H9 (cell line): ENCODE results near the gene WDR72. TPM values are rescaled to one million over a fixed set of nuclear protein-coding genes. Genes with fewer than 3 reads are reported as not detected.

Experiments
- DNase-seq: peaks from one replicate; pipeline ENCODE4 v3.0.0-alpha.2; 2017
- H2AFZ ChIP-seq: one replicate; pipeline ENCODE4 v1.6.1; 2013; ENCODE audit warnings: mild to moderate bottlenecking, low read length, control low read depth, moderate library complexity
- H2AK5ac ChIP-seq: 2 replicates; pipeline ENCODE4 v1.6.1; 2013; ENCODE audit warnings: low read length, control low read depth, mixed read lengths; ENCODE audit not compliant: insufficient read length
- H2BK120ac ChIP-seq: one replicate; pipeline ENCODE4 v1.6.1; 2013; ENCODE audit warnings: low read depth, mild to moderate bottlenecking, low read length, control low read depth, inconsistent platforms; ENCODE audit not compliant: poor library complexity, severe bottlenecking
- H2BK12ac ChIP-seq: 2 replicates; pipeline ENCODE4 v1.6.1; 2013; ENCODE audit warnings: low read length, control low read depth, mixed read lengths, low read depth; ENCODE audit not compliant: insufficient read length
- H2BK15ac ChIP-seq: 2 replicates; pipeline ENCODE4 v1.6.1; 2013; ENCODE audit warnings: low read depth, low read length, control low read depth
- H2BK20ac ChIP-seq: one replicate; pipeline ENCODE4 v1.6.1; 2013; ENCODE audit warnings: low read depth, mild to moderate bottlenecking, low read length, control low read depth, inconsistent platforms; ENCODE audit not compliant: poor library complexity, severe bottlenecking
- H2BK5ac ChIP-seq: 2 replicates; pipeline ENCODE4 v1.6.1; 2013; ENCODE audit warnings: low read length, control low read depth, mixed read lengths; ENCODE audit not compliant: insufficient read length
- H3K14ac ChIP-seq: 2 replicates; pipeline ENCODE4 v1.6.1; 2013; ENCODE audit warnings: low read length, control low read depth; ENCODE audit not compliant: insufficient read depth
- H3K18ac ChIP-seq: 2 replicates; pipeline ENCODE4 v1.6.1; 2013; ENCODE audit warnings: low read depth, mild to moderate bottlenecking, mixed read lengths, low read length, control low read depth; ENCODE audit not compliant: insufficient read length
- H3K23ac ChIP-seq: 2 replicates; pipeline ENCODE4 v1.6.1; 2013; ENCODE audit warnings: low read length, control low read depth, mixed read lengths, low read depth; ENCODE audit not compliant: insufficient read length
- H3K23me2 ChIP-seq: 2 replicates; pipeline ENCODE4 v1.6.1; 2013; ENCODE audit warnings: low read depth, mild to moderate bottlenecking, mixed read lengths, low read length, control low read depth; ENCODE audit not compliant: insufficient read length, poor library complexity, severe bottlenecking
- H3K27ac ChIP-seq: 2 replicates; pipeline ENCODE4 v1.5.1; 2013; ENCODE audit warnings: low read length, control low read depth, mixed read lengths, low read depth; ENCODE audit not compliant: insufficient read length
- H3K27me3 ChIP-seq: 2 replicates; pipeline ENCODE4 v1.6.1; 2013; ENCODE audit warnings: low read length, control low read depth, inconsistent platforms; ENCODE audit not compliant: insufficient read depth
- H3K4ac ChIP-seq: 2 replicates; pipeline ENCODE4 v1.6.1; 2013; ENCODE audit warnings: low read depth, mild to moderate bottlenecking, control low read depth, inconsistent platforms, low read length, moderate library complexity
- H3K4me1 ChIP-seq: 2 replicates; pipeline ENCODE4 v1.6.1; 2013; ENCODE audit warnings: low read length, control low read depth, inconsistent platforms; ENCODE audit not compliant: insufficient read depth
- H3K4me2 ChIP-seq: 2 replicates; pipeline ENCODE4 v1.6.1; 2013; ENCODE audit warnings: low read length, control low read depth, mixed read lengths; ENCODE audit not compliant: insufficient read length, insufficient read depth
- H3K56ac ChIP-seq: 2 replicates; pipeline ENCODE4 v1.6.1; 2013; ENCODE audit warnings: low read depth, mild to moderate bottlenecking, mixed read lengths, low read length, control low read depth; ENCODE audit not compliant: insufficient read length
- H3K79me1 ChIP-seq: 2 replicates; pipeline ENCODE4 v1.6.1; 2013; ENCODE audit warnings: low read depth, mild to moderate bottlenecking, moderate library complexity, low read length, control low read depth, inconsistent platforms; ENCODE audit not compliant: insufficient read depth, poor library complexity, severe bottlenecking
- H3K79me2 ChIP-seq: 2 replicates; pipeline ENCODE4 v1.6.1; 2013; ENCODE audit warnings: low read length, control low read depth, inconsistent platforms; ENCODE audit not compliant: insufficient read depth
- H3K9ac ChIP-seq: 2 replicates; pipeline ENCODE4 v1.6.1; 2013; ENCODE audit warnings: low read length, control low read depth, mixed read lengths; ENCODE audit not compliant: insufficient read length; ENCODE audit errors: extremely low read depth
- H3K9me3 ChIP-seq: one replicate; pipeline ENCODE4 v1.6.1; 2013; ENCODE audit warnings: low read depth, low read length, inconsistent platforms; ENCODE audit not compliant: control insufficient read depth
- H3T11ph ChIP-seq: one replicate; pipeline ENCODE4 v1.6.1; 2013; ENCODE audit warnings: mild to moderate bottlenecking, low read length, control low read depth, inconsistent platforms
- H4K20me1 ChIP-seq: one replicate; pipeline ENCODE4 v1.6.1; 2013; ENCODE audit not compliant: control insufficient read depth, insufficient read length, insufficient read depth
- H4K5ac ChIP-seq: 2 replicates; pipeline ENCODE4 v1.6.1; 2013; ENCODE audit warnings: low read depth, mild to moderate bottlenecking, mixed read lengths, low read length, control low read depth; ENCODE audit not compliant: insufficient read length
- H4K8ac ChIP-seq: replicated peaks from 2 replicates; pipeline ENCODE4 v1.6.1; 2013; ENCODE audit warnings: low read length, control low read depth, mixed read lengths, low read depth; ENCODE audit not compliant: insufficient read length
- H4K91ac ChIP-seq: 2 replicates; pipeline ENCODE4 v1.6.1; 2013; ENCODE audit warnings: low read depth, mild to moderate bottlenecking, moderate library complexity, mixed read lengths, low read length, control low read depth; ENCODE audit not compliant: insufficient read length
- H3K27ac Mint-ChIP-seq, 3 experiments: 2 replicates in 2 of 3; 3 replicates in 1 of 3; pipeline ENCODE4 v1.8.0; 2020 to 2021; ENCODE audit warnings: mixed read lengths in 3 of 3, mild to moderate bottlenecking in 1 of 3, moderate library complexity in 1 of 3
- H3K27me3 Mint-ChIP-seq: 2 replicates; pipeline ENCODE4 v1.8.0; 2021; ENCODE audit warnings: low read depth, mild to moderate bottlenecking, moderate library complexity, mixed read lengths
- H3K36me3 Mint-ChIP-seq, 3 experiments: 2 replicates in 2 of 3; 3 replicates in 1 of 3; pipeline ENCODE4 v1.8.0; 2020 to 2021; ENCODE audit warnings: low read depth in 3 of 3, mixed read lengths in 3 of 3; ENCODE audit not compliant: insufficient read depth in 1 of 3
- H3K4me1 Mint-ChIP-seq, 2 experiments: 2 replicates each; pipeline ENCODE4 v1.8.0; 2020; ENCODE audit warnings: mixed read lengths in 2 of 2
- H3K4me3 Mint-ChIP-seq, 2 experiments: 2 replicates in 1 of 2; 3 replicates in 1 of 2; pipeline ENCODE4 v1.8.0; 2020 to 2021; ENCODE audit warnings: mild to moderate bottlenecking in 2 of 2, mixed read lengths in 2 of 2, moderate library complexity in 1 of 2
- H3K9me3 Mint-ChIP-seq, 2 experiments: 2 replicates in 1 of 2; 3 replicates in 1 of 2; pipeline ENCODE4 v1.8.0; 2020; ENCODE audit warnings: mild to moderate bottlenecking in 2 of 2, mixed read lengths in 2 of 2, moderate library complexity in 1 of 2
- CTCF ChIP-seq: fragments of 200-600 bp; sonication (generic); conservative IDR thresholded peaks from 3 replicates; pipeline ENCODE4 v1.8.0; 2021; ENCODE audit warnings: antibody characterized with exemption, mild to moderate bottlenecking
- total RNA-seq: library from RNA; stranded (reverse); gene quantifications from 2 replicates; pipeline ENCODE4 v1.2.1, GENCODE V29; 2021

Gene WDR72
- total RNA-seq, 1 experiment from 2014 or later, result 2.9 TPM

DNA sequence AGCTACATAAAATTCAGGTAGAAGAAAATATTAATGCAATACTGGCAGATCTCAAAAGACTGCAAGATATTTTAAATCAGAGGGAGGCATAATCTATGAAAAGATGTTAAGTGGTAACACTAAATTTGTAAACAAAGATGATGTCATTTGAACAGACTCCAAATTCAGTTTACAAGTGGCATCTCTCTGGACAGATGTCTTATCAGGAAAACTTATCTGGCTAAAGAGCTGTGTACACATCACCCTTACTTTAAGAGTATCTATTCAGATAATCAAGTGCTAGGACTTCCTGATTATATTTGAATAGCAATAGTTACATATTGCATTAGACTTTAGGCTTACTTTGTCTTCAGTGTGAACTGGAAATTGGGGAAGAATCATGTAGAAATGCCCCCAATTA, 231.5 kb downstream of the WDR72 start:
- Histone ChIP-seq H3K4ac (no peak overlapping the region), H2BK12ac (no peak overlapping the region), H2AK5ac (no peak overlapping the region), H3K23ac (no peak overlapping the region), H3K79me1 (no peaks in the 10 kb centered on the region), H3K18ac (no peak overlapping the region), H3K27ac (no peak overlapping the region), H4K5ac (no peak overlapping the region), H3K4me1 (no peaks in the 10 kb centered on the region), H3K14ac (no peak overlapping the region), H3K27me3 (no peaks in the 10 kb centered on the region), H2BK5ac (no peak overlapping the region), H2BK15ac (no peak overlapping the region), H4K8ac (no peak overlapping the region), H4K20me1 (no peaks in the 10 kb centered on the region), H3K9ac (no peak overlapping the region), H3K4me2 (no peak overlapping the region), H4K91ac (no peak overlapping the region), H2BK20ac (no peak overlapping the region), H3K23me2 (no peaks in the 10 kb centered on the region), H2AFZ (no peak overlapping the region), H3T11ph (no peak overlapping the region), H3K56ac (no peak overlapping the region), H2BK120ac (no peak overlapping the region), H3K9me3 (no peaks in the 10 kb centered on the region), H3K79me2 (no peaks in the 10 kb centered on the region)
- no peaks in the 10 kb centered on the region for H3K36me3 Mint-ChIP-seq
- H3K4me1 Mint-ChIP-seq, result no peaks in the 10 kb centered on the region; a peak in 1 of 4 replicates
- no peak for DNase-seq
- no peak overlapping the region for H3K4me3 Mint-ChIP-seq
- TF ChIP-seq CTCF, result no peak
- no peak overlapping the region for H3K27ac Mint-ChIP-seq
- H3K9me3 Mint-ChIP-seq, result no peaks in the 10 kb centered on the region
- no peaks in the 10 kb centered on the region for H3K27me3 Mint-ChIP-seq
